ENCODE results near the gene CNTNAP2. TPM values are rescaled to one million over a fixed set of nuclear protein-coding genes. Genes with fewer than 3 reads are reported as not detected.

The CNTNAP2 gene
- total and polyA plus RNA-seq, 2 of the 8 experiments (the other 6 are each of a cell fraction or from before 2014, with no cell fraction given), result 27.9 to 71.0 TPM

GRCh38 chr7:147265528-147265927, 1148.9 kb downstream of the CNTNAP2 start (continued):
- TF ChIP-seq CHD7 (IDR thresholded peaks at IDR 0.05; ENCODE audit: insufficient replicate concordance, low read length) (no peak), POLR2A (IDR thresholded peaks at IDR 0.05; ENCODE audit: control extremely low read depth in 1 of 2, low read depth in 2 of 2, low read length in 2 of 2) (no peak), KDM4A (IDR thresholded peaks at IDR 0.05; ENCODE audit: low read depth, low read length, severe bottlenecking) (no peak), TAF7 (optimal IDR thresholded peaks at IDR 0.05; ENCODE audit: borderline replicate concordance, low read depth, low read length) (no peak), ASH2L (IDR thresholded peaks at IDR 0.05; ENCODE audit: low read length) (no peak), KDM1A (IDR thresholded peaks at IDR 0.05; ENCODE audit: borderline replicate concordance, low read length) (no peak), EGR1 (IDR thresholded peaks at IDR 0.05; ENCODE audit: borderline replicate concordance, low read depth, low read length) (no peak)
